ENCODE measurements around the gene PRTN3.

DNA sequence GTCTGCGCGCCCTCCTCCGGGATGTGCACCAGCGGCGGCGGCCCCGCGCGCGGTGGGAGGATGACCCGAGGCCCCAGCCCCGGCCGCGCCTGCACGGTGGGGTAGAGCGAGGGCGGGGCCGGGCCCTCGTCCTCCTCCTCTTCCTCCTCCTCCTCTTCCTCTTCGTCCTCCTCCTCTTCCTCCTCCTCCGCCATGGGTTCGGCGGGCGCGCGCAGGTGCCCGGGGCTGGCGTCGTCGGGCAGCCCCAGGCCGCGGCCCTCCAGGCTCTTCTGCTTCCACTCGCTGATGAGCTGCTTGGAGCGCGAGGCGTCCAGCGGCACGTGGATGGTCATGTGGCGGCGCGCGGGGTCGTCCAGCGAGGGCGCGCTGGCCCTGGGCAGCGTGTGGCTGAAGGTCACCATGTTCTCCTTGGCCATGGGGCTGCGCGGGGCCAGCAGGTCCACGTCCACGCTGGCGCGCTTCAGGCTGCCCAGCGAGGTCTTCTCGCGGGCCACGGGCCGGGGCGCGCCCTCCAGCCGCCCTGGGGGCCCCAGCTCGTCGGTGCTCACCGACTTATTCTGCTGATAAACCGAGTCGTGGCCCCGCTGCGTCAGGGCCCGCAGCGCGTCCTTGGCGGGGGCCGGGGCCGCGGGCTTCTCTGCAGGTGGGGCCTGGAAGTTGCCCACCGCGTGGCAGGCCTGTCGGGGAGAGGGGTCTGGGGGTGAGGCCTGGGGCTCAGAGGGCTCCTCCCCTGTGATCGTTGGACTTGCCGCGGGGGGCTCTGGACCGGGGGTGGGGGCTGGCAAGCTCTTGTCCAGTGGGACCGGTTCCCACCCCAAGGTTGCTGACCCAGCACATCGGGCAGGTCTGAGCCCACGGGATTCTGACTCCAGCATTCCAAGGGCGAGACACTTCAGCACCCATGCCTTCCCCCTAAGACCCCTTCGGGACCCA, 27.3 kb upstream of the PRTN3 start:
- TF ChIP-seq, protein P1, sequence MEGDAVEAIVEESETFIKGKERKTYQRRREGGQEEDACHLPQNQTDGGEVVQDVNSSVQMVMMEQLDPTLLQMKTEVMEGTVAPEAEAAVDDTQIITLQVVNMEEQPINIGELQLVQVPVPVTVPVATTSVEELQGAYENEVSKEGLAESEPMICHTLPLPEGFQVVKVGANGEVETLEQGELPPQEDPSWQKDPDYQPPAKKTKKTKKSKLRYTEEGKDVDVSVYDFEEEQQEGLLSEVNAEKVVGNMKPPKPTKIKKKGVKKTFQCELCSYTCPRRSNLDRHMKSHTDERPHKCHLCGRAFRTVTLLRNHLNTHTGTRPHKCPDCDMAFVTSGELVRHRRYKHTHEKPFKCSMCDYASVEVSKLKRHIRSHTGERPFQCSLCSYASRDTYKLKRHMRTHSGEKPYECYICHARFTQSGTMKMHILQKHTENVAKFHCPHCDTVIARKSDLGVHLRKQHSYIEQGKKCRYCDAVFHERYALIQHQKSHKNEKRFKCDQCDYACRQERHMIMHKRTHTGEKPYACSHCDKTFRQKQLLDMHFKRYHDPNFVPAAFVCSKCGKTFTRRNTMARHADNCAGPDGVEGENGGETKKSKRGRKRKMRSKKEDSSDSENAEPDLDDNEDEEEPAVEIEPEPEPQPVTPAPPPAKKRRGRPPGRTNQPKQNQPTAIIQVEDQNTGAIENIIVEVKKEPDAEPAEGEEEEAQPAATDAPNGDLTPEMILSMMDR (optimal IDR thresholded peaks at IDR 0.05 in 1 of 3, IDR thresholded peaks at IDR 0.05 in 1 of 3, conservative IDR thresholded peaks at IDR 0.05 in 1 of 3; ENCODE audit: extremely low read depth in 1 of 3, insufficient read depth in 2 of 3, low read length in 3 of 3): no peak
- TF ChIP-seq EZH2 (IDR thresholded peaks at IDR 0.05; ENCODE audit: low read length): no peak
